Measurements from ENCODE around the gene EFCAB5.
"Not testable (repeated sequence)": the region's sequence is repeated elsewhere in the genome, so short reads cannot be mapped to it uniquely, and the experiment has no call there.

DNA sequence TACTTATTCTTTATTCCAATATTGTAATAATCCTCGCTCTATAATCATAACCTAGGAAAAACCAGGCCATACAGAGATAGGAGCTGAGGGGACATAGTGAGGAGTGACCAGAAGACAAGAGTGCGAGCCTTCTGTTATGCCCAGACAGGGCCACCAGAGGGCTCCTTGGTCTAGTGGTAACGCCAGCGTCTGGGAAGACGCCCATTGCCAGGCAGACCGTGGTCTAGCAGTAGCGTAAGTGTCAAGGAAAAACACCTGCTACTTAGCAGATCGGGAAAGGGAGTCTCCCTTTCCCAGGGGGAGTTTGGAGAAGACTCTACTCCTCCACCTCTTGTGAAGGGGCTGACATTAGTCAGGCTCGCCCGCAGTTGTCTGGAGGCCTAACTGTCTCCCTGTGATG, 70.5 kb downstream of the EFCAB5 start:
- TF ChIP-seq EZH2 (IDR thresholded peaks at IDR 0.05; ENCODE audit: low read length, unreplicated experiment); CTCF (conservative IDR thresholded peaks at IDR 0.05; ENCODE audit: low read depth, low read length): not testable (repeated sequence)
